ENCODE results near the gene CERS6. TPM values are rescaled to one million over a fixed set of nuclear protein-coding genes. Genes with fewer than 3 reads are reported as not detected.

The CERS6 gene
- total RNA-seq, 1 experiment from 2014 or later, result 30.3 TPM

DNA sequence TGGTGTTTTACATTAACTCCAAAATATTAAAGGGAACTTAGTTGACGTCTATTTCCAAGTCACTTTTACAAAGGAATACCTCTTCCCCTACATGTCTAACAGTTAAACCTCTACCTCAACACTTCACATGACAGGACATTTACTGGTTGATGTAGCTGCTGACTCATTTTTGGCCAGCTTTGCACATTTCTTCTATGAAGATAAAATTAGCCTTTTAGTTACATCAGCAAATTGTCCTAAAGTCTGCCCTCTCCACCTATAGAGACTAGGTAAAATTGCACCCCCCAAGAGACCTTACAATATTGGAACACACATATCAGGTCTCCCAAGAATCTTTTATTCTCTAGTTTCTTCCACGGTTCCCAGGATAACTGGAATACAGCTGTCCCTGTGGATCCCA is 10.1 kb upstream of the CERS6 start:
- H3K9me3 ChIP-seq (ENCODE audit: control insufficient read depth, insufficient read depth, low read depth, low read length), result no peaks in the 10 kb centered on the region; the same call in 1 of the 2 replicates
- BruUV-seq (replicated peaks), result no TSS peak
- H3K27ac ChIP-seq (ENCODE audit: low read length), result no peak overlapping the region
- CTCF ChIA-PET, result no interaction called here
- TF ChIP-seq REST (IDR thresholded peaks at IDR 0.05; ENCODE audit: insufficient read depth in 1 of 2, low read depth in 2 of 2, low read length in 1 of 2) (no peak), SIN3A (IDR thresholded peaks at IDR 0.05; ENCODE audit: borderline replicate concordance, insufficient read depth, low read depth, low read length) (no peak), POLR2AphosphoS5 (IDR thresholded peaks at IDR 0.05; ENCODE audit: low read depth, low read length) (no peak), TCF7L2 (IDR thresholded peaks at IDR 0.05; ENCODE audit: low read depth, low read length) (no peak)
- TF ChIP-seq, protein P1, sequence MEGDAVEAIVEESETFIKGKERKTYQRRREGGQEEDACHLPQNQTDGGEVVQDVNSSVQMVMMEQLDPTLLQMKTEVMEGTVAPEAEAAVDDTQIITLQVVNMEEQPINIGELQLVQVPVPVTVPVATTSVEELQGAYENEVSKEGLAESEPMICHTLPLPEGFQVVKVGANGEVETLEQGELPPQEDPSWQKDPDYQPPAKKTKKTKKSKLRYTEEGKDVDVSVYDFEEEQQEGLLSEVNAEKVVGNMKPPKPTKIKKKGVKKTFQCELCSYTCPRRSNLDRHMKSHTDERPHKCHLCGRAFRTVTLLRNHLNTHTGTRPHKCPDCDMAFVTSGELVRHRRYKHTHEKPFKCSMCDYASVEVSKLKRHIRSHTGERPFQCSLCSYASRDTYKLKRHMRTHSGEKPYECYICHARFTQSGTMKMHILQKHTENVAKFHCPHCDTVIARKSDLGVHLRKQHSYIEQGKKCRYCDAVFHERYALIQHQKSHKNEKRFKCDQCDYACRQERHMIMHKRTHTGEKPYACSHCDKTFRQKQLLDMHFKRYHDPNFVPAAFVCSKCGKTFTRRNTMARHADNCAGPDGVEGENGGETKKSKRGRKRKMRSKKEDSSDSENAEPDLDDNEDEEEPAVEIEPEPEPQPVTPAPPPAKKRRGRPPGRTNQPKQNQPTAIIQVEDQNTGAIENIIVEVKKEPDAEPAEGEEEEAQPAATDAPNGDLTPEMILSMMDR (IDR thresholded peaks at IDR 0.05), result no peak
- POLR2A ChIA-PET, result no interaction called here
- no peak overlapping the region for H3K4me3 ChIP-seq (ENCODE audit: low read depth in 2 of 2, low read length in 2 of 2)
- H3K4me1 ChIP-seq (ENCODE audit: control insufficient read depth, insufficient read depth, low read length), result no peaks in the 10 kb centered on the region
- in situ Hi-C loops (cut with HindIII; ENCODE audit: low pct_unique_long_range_greater_than_20kb, low sequenced_read_pairs), result no loop called here
- intact Hi-C loops (cut with micrococcal nuclease; ENCODE audit: unreplicated experiment), result no loop called here
- no peaks in the 10 kb centered on the region for H3K36me3 ChIP-seq (ENCODE audit: control insufficient read depth, insufficient read depth, low read length)
- no peaks in the 10 kb centered on the region for H3K27me3 ChIP-seq (ENCODE audit: control insufficient read depth, insufficient read depth, low read length)
- DNase-seq (ENCODE audit: low read depth, low spot score) (no peak), ATAC-seq (no peak)

GRCh38 chr2:168448980-168449379 is 7.1 kb upstream of the CERS6 start:
- H3K27me3 ChIP-seq (ENCODE audit: control insufficient read depth, insufficient read depth, low read length), result no peaks in the 10 kb centered on the region
- no peak overlapping the region for H3K27ac ChIP-seq (ENCODE audit: low read length)
- H3K36me3 ChIP-seq (ENCODE audit: control insufficient read depth, insufficient read depth, low read length), result no peaks in the 10 kb centered on the region
- ChIA-PET POLR2A (no interaction called here), CTCF (interaction anchor here (0.6 kb wide), 1 partner anchor 278 kb away, joined by 7 read pairs; no protein-coding TSS in a partner anchor)
- H3K4me1 ChIP-seq (ENCODE audit: control insufficient read depth, insufficient read depth, low read length), result no peaks in the 10 kb centered on the region
- in situ Hi-C loops (cut with HindIII; ENCODE audit: low pct_unique_long_range_greater_than_20kb, low sequenced_read_pairs) (no loop called here), intact Hi-C loops (cut with micrococcal nuclease; ENCODE audit: unreplicated experiment) (no loop called here)
- ATAC-seq (no peak), DNase-seq (ENCODE audit: low read depth, low spot score) (no peak)
- no peaks in the 10 kb centered on the region; the same call in 1 of the 2 replicates for H3K9me3 ChIP-seq (ENCODE audit: control insufficient read depth, insufficient read depth, low read depth, low read length)
- no TSS peak for BruUV-seq (replicated peaks)
- TF ChIP-seq POLR2AphosphoS5 (IDR thresholded peaks at IDR 0.05; ENCODE audit: low read depth, low read length), result no peak
- TF ChIP-seq, protein P1 (IDR thresholded peaks at IDR 0.05), result no peak
- TF ChIP-seq TCF7L2 (IDR thresholded peaks at IDR 0.05; ENCODE audit: low read depth, low read length), result no peak
- no peak for TF ChIP-seq REST (IDR thresholded peaks at IDR 0.05; ENCODE audit: insufficient read depth in 1 of 2, low read depth in 2 of 2, low read length in 1 of 2)
- no peak for TF ChIP-seq SIN3A (IDR thresholded peaks at IDR 0.05; ENCODE audit: borderline replicate concordance, insufficient read depth, low read depth, low read length)
- no peak overlapping the region for H3K4me3 ChIP-seq (ENCODE audit: low read depth in 2 of 2, low read length in 2 of 2)
